HEK293 (cell line): ENCODE results near the gene AGAP1.

ENCODE experiments used
- CTCF ChIA-PET: fragments of 350-600 bp; formaldehyde crosslinking; extraction: SDS; loops from one replicate; lab custom pipeline; 2021; ENCODE audit warnings: antibody characterized with exemption; lab: Yijun Ruan, JAX
- POLR2A ChIA-PET: fragments of 300-600 bp; formaldehyde crosslinking; extraction: SDS; loops from one replicate; lab custom pipeline; 2020; ENCODE audit warnings: antibody characterized with exemption, inconsistent platforms; lab: Yijun Ruan, JAX
- H3K27ac ChIP-seq: fragments of 200-500 bp; sonication (Bioruptor generic); 2 replicates; pipeline ENCODE4 v1.5.1; 2014; ENCODE audit warnings: low read depth, low read length, control low read depth, inconsistent platforms; ENCODE audit errors: extremely low read depth
- H3K36me3 ChIP-seq, 2 experiments: fragments of 200-500 bp in 1 of 2; sonication (Bioruptor generic) in 1 of 2; 1 replicate in 1 of 2; 2 replicates in 1 of 2; pipeline ENCODE4 v1.5.1; 2014 to 2017; ENCODE audit warnings: inconsistent platforms in 2 of 2, low read length in 2 of 2; ENCODE audit not compliant: control insufficient read depth in 2 of 2, insufficient read depth in 1 of 2
- H3K4me1 ChIP-seq: fragments of 200-500 bp; sonication (Bioruptor generic); 2 replicates; pipeline ENCODE4 v1.5.1; 2014; ENCODE audit warnings: mild to moderate bottlenecking, low read length, inconsistent platforms; ENCODE audit not compliant: control insufficient read depth, insufficient read depth
- H3K4me3 ChIP-seq: 2 replicates; pipeline ENCODE4 v1.5.1; 2011; ENCODE audit warnings: low read depth, mild to moderate bottlenecking, control low read depth, low read length, moderate library complexity
- H3K9me3 ChIP-seq: fragments of 200-500 bp; sonication (Bioruptor generic); 2 replicates; pipeline ENCODE4 v1.5.1; 2014; ENCODE audit warnings: low read depth, low read length, inconsistent platforms; ENCODE audit not compliant: control insufficient read depth, insufficient read depth
- ZBTB21 ChIP-seq: fragments of 450-650 bp; formaldehyde crosslinking; IDR thresholded peaks from 2 replicates; pipeline ENCODE4 v1.5.1; 2017; ENCODE audit warnings: missing biosample characterization, missing genetic modification characterization
- ZFP69B ChIP-seq: fragments of 450-650 bp; formaldehyde crosslinking; IDR thresholded peaks from 2 replicates; pipeline ENCODE4 v1.5.1; 2016; ENCODE audit warnings: missing biosample characterization, missing genetic modification characterization
- ZNF121 ChIP-seq: fragments of 450-650 bp; formaldehyde crosslinking; IDR thresholded peaks from 2 replicates; pipeline ENCODE4 v1.5.1; 2016; ENCODE audit warnings: missing biosample characterization, missing genetic modification characterization
- ZNF133 ChIP-seq: fragments of 450-650 bp; formaldehyde crosslinking; IDR thresholded peaks from 2 replicates; pipeline ENCODE4 v1.5.1; 2016; ENCODE audit warnings: missing biosample characterization, missing genetic modification characterization
- ZNF202 ChIP-seq: fragments of 450-650 bp; formaldehyde crosslinking; IDR thresholded peaks from 2 replicates; pipeline ENCODE4 v1.5.1; 2016; ENCODE audit warnings: missing biosample characterization, missing genetic modification characterization, borderline replicate concordance
- ZNF23 ChIP-seq: fragments of 450-650 bp; formaldehyde crosslinking; IDR thresholded peaks from 2 replicates; pipeline ENCODE4 v1.5.1; 2016; ENCODE audit warnings: missing biosample characterization, missing genetic modification characterization, borderline replicate concordance
- ZNF335 ChIP-seq: fragments of 450-650 bp; formaldehyde crosslinking; conservative IDR thresholded peaks from 2 replicates; pipeline ENCODE4 v1.5.1; 2016; ENCODE audit warnings: missing biosample characterization, missing genetic modification characterization
- ZNF423 ChIP-seq: fragments of 450-650 bp; formaldehyde crosslinking; IDR thresholded peaks from 2 replicates; pipeline ENCODE4 v1.5.1; 2016; ENCODE audit warnings: missing biosample characterization, missing genetic modification characterization
- ZNF426 ChIP-seq: fragments of 450-650 bp; formaldehyde crosslinking; IDR thresholded peaks from 2 replicates; pipeline ENCODE4 v1.5.1; 2017; ENCODE audit warnings: missing biosample characterization, missing genetic modification characterization, mild to moderate bottlenecking, inconsistent platforms, moderate library complexity
- ZNF473 ChIP-seq: fragments of 450-650 bp; formaldehyde crosslinking; IDR thresholded peaks from 2 replicates; pipeline ENCODE4 v1.5.1; 2017; ENCODE audit warnings: missing biosample characterization, missing genetic modification characterization
- ZNF501 ChIP-seq: fragments of 450-650 bp; formaldehyde crosslinking; IDR thresholded peaks from 2 replicates; pipeline ENCODE4 v1.5.1; 2016; ENCODE audit warnings: missing biosample characterization, missing genetic modification characterization
- ZNF529 ChIP-seq: fragments of 450-650 bp; formaldehyde crosslinking; IDR thresholded peaks from 2 replicates; pipeline ENCODE4 v1.5.1; 2017; ENCODE audit warnings: missing genetic modification characterization, missing biosample characterization; ENCODE audit not compliant: insufficient replicate concordance
- ZNF558 ChIP-seq: fragments of 450-650 bp; formaldehyde crosslinking; IDR thresholded peaks from 2 replicates; pipeline ENCODE4 v1.5.1; 2016; ENCODE audit warnings: missing biosample characterization, missing genetic modification characterization
- ZNF600 ChIP-seq: fragments of 450-650 bp; formaldehyde crosslinking; IDR thresholded peaks from 2 replicates; pipeline ENCODE4 v1.5.1; 2016; ENCODE audit warnings: missing biosample characterization, missing genetic modification characterization
- ZNF623 ChIP-seq: fragments of 450-650 bp; formaldehyde crosslinking; IDR thresholded peaks from 2 replicates; pipeline ENCODE4 v1.5.1; 2016; ENCODE audit warnings: missing biosample characterization, missing genetic modification characterization
- ZNF658 ChIP-seq: fragments of 450-650 bp; formaldehyde crosslinking; IDR thresholded peaks from 2 replicates; pipeline ENCODE4; 2016; ENCODE audit warnings: missing biosample characterization, missing genetic modification characterization
- ZNF777 ChIP-seq: fragments of 450-650 bp; formaldehyde crosslinking; IDR thresholded peaks from 2 replicates; pipeline ENCODE4 v1.5.1; 2017; ENCODE audit warnings: missing biosample characterization, missing genetic modification characterization, borderline replicate concordance
- ZNF785 ChIP-seq: fragments of 450-650 bp; formaldehyde crosslinking; IDR thresholded peaks from 2 replicates; pipeline ENCODE4 v1.5.1; 2016; ENCODE audit warnings: missing biosample characterization, missing genetic modification characterization
- ZNF837 ChIP-seq: fragments of 450-650 bp; formaldehyde crosslinking; IDR thresholded peaks from 2 replicates; pipeline ENCODE4 v1.5.1; 2016; ENCODE audit warnings: missing biosample characterization, missing genetic modification characterization
- TF ChIP-seq, protein P1 (sequence below): fragments of 450-650 bp; formaldehyde crosslinking; IDR thresholded peaks from 2 replicates; pipeline ENCODE4 v1.5.1; 2016; ENCODE audit warnings: missing biosample characterization, missing genetic modification characterization
- TF ChIP-seq, protein P2 (sequence below): fragments of 450-650 bp; formaldehyde crosslinking; IDR thresholded peaks from 2 replicates; pipeline ENCODE4 v1.5.1; 2016; ENCODE audit warnings: missing biosample characterization, missing genetic modification characterization, borderline replicate concordance
- TF ChIP-seq, protein P3 (sequence below): fragments of 450-650 bp; formaldehyde crosslinking; IDR thresholded peaks from 2 replicates; pipeline ENCODE4 v1.5.1; 2016; ENCODE audit warnings: missing biosample characterization, missing genetic modification characterization
- TF ChIP-seq, protein P4 (sequence below): fragments of 450-650 bp; formaldehyde crosslinking; IDR thresholded peaks from 2 replicates; pipeline ENCODE4 v1.5.1; 2017; ENCODE audit warnings: missing biosample characterization, missing genetic modification characterization
- TF ChIP-seq, protein P5 (sequence below): fragments of 450-650 bp; formaldehyde crosslinking; IDR thresholded peaks from 2 replicates; pipeline ENCODE4 v1.5.1; 2017; ENCODE audit warnings: missing biosample characterization, missing genetic modification characterization
- TF ChIP-seq, protein P6 (sequence below): fragments of 450-650 bp; formaldehyde crosslinking; IDR thresholded peaks from 2 replicates; pipeline ENCODE4 v1.5.1; 2016; ENCODE audit warnings: missing biosample characterization, missing genetic modification characterization, low read depth

AGAP1 gene

DNA sequence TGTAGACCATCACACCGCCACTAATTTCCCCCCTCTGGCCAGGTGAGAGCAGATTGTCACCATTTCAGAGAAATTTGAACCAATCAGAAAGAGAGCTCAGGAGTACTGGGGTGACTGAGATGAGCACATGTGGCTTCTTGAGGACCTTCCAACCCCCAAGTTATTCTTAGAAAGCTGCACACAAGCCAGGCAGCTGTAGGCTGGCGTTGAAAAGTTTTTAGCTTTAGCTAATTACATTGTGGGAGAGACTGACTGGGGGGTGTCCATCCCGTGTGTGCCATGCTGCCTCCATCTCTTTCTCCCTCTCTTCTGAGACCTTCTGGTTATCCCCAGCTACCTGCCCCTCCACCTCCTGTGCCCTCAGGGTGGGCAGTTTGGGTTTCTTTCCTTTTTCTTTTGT, 154.0 kb downstream of the AGAP1 start (continued):
- TF ChIP-seq ZFP69B (tag by site-specific recombination) (no peak), ZNF473 (tag by site-specific recombination) (no peak), ZNF777 (tag by site-specific recombination) (no peak), ZNF558 (tag by site-specific recombination) (no peak), ZNF202 (tag by site-specific recombination) (no peak), ZNF837 (tag by site-specific recombination) (no peak), ZNF121 (no peak)
- TF ChIP-seq, protein P1, sequence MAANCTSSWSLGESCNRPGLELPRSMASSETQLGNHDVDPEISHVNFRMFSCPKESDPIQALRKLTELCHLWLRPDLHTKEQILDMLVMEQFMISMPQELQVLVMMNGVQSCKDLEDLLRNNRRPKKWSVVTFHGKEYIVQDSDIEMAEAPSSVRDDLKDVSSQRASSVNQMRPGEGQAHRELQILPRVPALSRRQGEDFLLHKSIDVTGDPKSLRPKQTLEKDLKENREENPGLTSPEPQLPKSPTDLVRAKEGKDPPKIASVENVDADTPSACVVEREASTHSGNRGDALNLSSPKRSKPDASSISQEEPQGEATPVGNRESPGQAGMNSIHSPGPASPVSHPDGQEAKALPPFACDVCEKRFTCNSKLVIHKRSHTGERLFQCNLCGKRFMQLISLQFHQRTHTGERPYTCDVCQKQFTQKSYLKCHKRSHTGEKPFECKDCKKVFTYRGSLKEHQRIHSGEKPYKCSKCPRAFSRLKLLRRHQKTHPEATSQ (tag by site-specific recombination): no peak
- TF ChIP-seq, protein P2, sequence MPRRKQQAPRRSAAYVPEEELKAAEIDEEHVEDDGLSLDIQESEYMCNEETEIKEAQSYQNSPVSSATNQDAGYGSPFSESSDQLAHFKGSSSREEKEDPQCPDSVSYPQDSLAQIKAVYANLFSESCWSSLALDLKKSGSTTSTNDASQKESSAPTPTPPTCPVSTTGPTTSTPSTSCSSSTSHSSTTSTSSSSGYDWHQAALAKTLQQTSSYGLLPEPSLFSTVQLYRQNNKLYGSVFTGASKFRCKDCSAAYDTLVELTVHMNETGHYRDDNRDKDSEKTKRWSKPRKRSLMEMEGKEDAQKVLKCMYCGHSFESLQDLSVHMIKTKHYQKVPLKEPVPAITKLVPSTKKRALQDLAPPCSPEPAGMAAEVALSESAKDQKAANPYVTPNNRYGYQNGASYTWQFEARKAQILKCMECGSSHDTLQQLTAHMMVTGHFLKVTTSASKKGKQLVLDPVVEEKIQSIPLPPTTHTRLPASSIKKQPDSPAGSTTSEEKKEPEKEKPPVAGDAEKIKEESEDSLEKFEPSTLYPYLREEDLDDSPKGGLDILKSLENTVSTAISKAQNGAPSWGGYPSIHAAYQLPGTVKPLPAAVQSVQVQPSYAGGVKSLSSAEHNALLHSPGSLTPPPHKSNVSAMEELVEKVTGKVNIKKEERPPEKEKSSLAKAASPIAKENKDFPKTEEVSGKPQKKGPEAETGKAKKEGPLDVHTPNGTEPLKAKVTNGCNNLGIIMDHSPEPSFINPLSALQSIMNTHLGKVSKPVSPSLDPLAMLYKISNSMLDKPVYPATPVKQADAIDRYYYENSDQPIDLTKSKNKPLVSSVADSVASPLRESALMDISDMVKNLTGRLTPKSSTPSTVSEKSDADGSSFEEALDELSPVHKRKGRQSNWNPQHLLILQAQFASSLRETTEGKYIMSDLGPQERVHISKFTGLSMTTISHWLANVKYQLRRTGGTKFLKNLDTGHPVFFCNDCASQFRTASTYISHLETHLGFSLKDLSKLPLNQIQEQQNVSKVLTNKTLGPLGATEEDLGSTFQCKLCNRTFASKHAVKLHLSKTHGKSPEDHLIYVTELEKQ (tag by site-specific recombination): no peak
- TF ChIP-seq, protein P3, sequence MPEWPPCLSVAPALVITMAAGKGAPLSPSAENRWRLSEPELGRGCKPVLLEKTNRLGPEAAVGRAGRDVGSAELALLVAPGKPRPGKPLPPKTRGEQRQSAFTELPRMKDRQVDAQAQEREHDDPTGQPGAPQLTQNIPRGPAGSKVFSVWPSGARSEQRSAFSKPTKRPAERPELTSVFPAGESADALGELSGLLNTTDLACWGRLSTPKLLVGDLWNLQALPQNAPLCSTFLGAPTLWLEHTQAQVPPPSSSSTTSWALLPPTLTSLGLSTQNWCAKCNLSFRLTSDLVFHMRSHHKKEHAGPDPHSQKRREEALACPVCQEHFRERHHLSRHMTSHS (tag by site-specific recombination): no peak
- TF ChIP-seq, protein P4, sequence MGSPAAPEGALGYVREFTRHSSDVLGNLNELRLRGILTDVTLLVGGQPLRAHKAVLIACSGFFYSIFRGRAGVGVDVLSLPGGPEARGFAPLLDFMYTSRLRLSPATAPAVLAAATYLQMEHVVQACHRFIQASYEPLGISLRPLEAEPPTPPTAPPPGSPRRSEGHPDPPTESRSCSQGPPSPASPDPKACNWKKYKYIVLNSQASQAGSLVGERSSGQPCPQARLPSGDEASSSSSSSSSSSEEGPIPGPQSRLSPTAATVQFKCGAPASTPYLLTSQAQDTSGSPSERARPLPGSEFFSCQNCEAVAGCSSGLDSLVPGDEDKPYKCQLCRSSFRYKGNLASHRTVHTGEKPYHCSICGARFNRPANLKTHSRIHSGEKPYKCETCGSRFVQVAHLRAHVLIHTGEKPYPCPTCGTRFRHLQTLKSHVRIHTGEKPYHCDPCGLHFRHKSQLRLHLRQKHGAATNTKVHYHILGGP (tag by site-specific recombination): no peak
- TF ChIP-seq, all 188 proteins: peak for 0

DNA sequence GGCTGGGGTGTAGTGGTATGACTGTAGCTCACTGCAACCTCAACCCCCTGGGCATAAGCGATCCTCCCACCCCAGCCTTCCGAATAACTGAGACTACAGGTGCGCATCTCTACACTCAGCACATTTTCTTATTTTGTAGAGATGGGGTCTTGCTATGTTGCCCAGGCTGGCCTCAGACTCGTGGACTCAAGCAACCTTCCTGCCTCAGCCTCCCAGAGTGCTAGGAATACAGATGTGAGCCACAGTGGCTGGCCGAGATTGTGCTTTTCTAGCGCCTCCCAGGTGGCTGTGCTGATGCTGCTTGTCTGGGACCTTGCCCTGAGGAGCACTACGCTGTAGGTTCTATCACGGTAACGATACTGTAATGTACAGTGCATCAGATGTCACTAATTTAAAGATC, 155.6 kb downstream of the AGAP1 start:
- TF ChIP-seq ZNF785 (tag by site-specific recombination) (no peak), ZNF121 (0 out of 2 replicates have a peak, but pooled peaks have one; percentile 44)
- Histone ChIP-seq H3K27ac (no peak overlapping the region), H3K4me3 (no peak overlapping the region), H3K36me3 (no peaks in the 10 kb centered on the region), H3K4me1 (no peaks in the 10 kb centered on the region), H3K9me3 (no peaks in the 10 kb centered on the region)
- CTCF ChIA-PET: interaction anchor here (0.5 kb wide), 1 partner anchor 31 kb away, joined by 3 read pairs; no protein-coding TSS in a partner anchor
- POLR2A ChIA-PET: interaction anchor here (1.0 kb wide), 1 partner anchor 10 kb away, joined by 3 read pairs; no protein-coding TSS in a partner anchor

DNA sequence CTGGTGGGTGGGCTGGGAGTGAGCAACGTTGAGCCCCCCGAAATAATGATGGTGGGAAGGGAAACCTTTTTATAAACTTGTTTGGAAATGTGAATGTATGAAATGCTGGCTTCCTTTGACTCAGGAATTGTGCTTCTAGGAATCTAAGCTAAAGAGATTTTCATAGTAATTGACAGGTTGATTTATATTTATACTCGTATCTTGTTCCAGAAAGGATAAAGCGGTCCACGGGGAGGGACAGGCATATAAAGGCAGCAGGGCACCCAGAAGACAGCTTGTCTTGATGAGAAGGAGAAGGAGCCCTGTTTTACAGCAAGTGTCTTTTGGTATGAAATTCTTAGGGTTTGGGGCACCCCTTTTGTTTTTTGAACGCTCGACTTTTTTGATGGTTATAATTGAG, 157.8 kb downstream of the AGAP1 start:
- Histone ChIP-seq H3K4me3 (no peak overlapping the region), H3K36me3 (no peaks in the 10 kb centered on the region), H3K4me1 (no peaks in the 10 kb centered on the region), H3K27ac (no peak overlapping the region), H3K9me3 (no peaks in the 10 kb centered on the region)
- TF ChIP-seq ZBTB21 (no peak), ZNF529 (tag by site-specific recombination) (no peak), ZNF121 (no peak), ZNF426 (tag by site-specific recombination) (no peak), ZNF133 (tag by site-specific recombination) (no peak), ZNF658 (no peak), ZNF623 (tag by site-specific recombination) (no peak), ZNF335 (no peak), ZNF501 (tag by site-specific recombination) (no peak), ZNF23 (tag by site-specific recombination) (no peak), ZNF600 (tag by site-specific recombination) (no peak), ZNF423 (tag by site-specific recombination) (no peak)
- TF ChIP-seq, protein P5, sequence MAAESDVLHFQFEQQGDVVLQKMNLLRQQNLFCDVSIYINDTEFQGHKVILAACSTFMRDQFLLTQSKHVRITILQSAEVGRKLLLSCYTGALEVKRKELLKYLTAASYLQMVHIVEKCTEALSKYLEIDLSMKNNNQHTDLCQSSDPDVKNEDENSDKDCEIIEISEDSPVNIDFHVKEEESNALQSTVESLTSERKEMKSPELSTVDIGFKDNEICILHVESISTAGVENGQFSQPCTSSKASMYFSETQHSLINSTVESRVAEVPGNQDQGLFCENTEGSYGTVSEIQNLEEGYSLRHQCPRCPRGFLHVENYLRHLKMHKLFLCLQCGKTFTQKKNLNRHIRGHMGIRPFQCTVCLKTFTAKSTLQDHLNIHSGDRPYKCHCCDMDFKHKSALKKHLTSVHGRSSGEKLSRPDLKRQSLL (tag by site-specific recombination): no peak
- TF ChIP-seq, protein P6, sequence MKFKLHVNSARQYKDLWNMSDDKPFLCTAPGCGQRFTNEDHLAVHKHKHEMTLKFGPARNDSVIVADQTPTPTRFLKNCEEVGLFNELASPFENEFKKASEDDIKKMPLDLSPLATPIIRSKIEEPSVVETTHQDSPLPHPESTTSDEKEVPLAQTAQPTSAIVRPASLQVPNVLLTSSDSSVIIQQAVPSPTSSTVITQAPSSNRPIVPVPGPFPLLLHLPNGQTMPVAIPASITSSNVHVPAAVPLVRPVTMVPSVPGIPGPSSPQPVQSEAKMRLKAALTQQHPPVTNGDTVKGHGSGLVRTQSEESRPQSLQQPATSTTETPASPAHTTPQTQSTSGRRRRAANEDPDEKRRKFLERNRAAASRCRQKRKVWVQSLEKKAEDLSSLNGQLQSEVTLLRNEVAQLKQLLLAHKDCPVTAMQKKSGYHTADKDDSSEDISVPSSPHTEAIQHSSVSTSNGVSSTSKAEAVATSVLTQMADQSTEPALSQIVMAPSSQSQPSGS (tag by site-specific recombination): no peak
- CTCF ChIA-PET: no interaction called here
- POLR2A ChIA-PET: interaction anchor here (0.5 to 0.7 kb wide), 2 partner anchors 9 to 26 kb away, joined by 3 read pairs; no protein-coding TSS in a partner anchor
